ENCODE results near the gene SDHAF4.
"Not testable (repeated sequence)": the region's sequence is repeated elsewhere in the genome, so short reads cannot be mapped to it uniquely, and the experiment has no call there.

SDHAF4 gene

DNA sequence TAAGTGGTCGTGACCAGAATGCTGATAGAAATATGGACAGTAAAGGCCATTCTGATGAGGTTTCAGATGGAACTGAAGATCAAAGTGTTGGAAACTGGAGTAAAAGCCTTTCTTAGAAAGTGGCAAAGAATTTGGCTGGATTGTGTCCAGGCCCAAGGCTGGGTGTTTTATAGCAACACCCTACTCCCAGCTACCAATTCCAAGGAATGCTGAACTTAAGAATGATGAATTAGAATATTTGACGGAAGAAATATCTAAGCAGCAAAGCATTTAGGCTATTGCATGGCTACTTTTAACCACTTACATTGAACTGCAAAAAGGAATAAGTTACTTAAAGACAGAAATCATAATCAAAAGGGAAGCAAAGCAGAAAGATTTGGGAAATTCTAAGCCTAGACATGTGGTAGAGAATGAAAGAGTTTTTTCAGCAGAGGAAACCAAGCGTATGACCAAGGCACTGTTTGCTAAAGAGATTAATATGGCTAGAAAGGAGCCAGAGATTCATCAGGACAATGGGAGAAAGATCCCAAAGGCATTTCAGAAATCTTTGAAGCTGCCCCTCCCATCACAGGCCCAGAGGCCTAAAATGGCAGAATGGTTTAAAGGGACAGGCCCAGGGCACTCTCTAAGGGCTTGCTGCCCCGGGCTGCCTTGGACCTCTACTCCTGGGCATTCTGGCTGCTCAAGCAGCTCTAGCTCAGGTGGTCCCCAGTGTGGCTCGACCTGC lies 25.8 kb downstream of the SDHAF4 start:
- in situ Hi-C loops (cut with MboI; ENCODE audit: low sequenced_read_pairs): no loop called here

DNA sequence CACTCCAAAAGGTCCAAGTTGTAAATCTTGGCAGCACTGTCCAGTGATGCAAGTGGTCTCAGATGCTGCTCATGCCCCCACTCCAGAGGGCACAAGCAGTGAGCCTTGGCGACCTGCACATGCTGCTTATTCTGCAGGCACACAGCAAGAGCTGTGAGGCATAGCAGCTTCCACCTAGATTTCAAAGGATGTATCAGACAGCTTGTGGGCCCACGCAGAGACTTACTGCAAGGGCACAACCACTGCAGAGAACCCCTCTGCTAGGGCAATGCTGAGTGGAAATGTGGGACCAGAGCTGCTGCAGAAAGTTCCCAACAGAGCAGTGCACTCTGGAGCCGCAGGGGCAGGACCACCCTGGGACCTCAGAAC lies 26.4 kb downstream of the SDHAF4 start:
- in situ Hi-C loops (cut with MboI; ENCODE audit: low sequenced_read_pairs): no loop called here

DNA sequence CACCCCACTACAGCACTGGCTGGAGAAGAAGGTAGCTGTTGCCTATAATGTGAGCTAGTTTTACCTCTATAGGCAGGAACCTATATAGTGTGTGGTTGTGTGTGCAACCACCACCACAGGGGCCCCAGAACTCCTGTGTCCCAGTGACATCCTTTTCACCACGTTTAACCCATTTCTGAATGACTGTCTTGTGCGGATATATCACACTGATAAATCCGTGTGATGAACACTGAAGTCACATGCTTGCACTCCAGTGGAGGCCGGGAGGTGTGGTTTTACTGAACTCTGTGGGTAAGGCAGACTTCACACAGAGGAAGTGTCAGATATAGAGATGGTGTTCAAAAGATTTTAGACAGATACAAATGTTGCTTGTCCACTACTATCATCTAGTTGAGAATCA lies 32.5 kb downstream of the SDHAF4 start:
- in situ Hi-C loops (cut with MboI; ENCODE audit: low sequenced_read_pairs): no loop called here

DNA sequence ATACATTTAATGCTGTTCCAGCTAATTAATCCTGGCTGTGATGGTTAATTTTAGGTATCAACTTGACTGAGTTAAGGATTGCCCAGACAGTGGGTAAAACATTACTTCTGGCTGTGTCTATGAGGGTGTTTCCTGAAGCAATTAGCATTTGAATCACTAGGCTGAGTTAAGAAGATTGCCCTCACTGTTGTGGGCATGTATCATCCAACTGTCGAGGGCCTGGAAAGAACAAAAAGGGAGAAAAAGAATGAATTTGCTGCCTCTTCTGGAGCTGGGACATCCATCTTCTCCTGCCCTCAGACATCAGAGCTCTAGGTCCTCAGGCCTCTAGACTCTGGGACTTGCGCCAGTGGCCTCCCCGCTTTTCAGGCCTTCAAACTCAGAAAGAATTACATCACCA lies 34.3 kb downstream of the SDHAF4 start:
- in situ Hi-C loops (cut with MboI; ENCODE audit: low sequenced_read_pairs): no loop called here

DNA sequence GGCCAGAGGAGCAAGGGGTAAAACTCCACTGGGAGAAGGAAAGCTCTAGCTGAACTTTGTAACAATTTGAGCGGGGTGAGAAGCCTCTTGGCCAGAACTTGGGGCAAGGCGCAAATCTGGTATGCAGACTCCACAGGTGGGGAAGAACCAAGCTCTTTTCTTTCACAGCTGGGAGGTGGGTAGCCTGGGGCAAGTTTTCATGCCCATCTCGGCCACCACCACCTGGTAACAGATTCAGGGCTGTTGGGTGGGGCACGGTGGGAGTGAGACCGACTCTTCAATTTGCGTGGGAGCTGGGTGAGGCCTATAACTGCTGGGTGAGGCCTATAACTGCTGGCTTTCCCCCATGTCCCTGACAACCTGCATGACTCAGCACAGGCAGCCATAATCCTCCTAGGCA lies 37.5 kb downstream of the SDHAF4 start:
- in situ Hi-C loops (cut with MboI; ENCODE audit: low sequenced_read_pairs): no loop called here

DNA sequence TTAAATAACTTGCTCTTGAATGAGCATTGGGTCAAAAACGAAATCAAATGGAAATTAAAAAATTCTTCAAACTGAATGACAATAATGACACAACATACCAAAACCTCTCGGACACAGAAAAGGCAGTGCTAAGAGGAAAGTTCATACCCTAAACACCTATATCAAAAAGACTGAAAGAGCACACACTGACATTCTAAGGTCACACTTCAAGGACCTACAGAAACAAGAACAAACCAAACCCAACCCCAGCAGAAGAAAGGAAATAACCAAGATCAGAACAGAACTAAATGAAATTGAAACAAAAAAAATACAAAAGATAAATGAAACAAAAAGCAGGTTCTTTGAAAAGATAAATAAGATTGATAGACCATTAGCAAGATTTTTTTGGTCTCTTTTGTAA lies 40.6 kb downstream of the SDHAF4 start:
- in situ Hi-C loops (cut with MboI; ENCODE audit: low sequenced_read_pairs): not testable (repeated sequence)

DNA sequence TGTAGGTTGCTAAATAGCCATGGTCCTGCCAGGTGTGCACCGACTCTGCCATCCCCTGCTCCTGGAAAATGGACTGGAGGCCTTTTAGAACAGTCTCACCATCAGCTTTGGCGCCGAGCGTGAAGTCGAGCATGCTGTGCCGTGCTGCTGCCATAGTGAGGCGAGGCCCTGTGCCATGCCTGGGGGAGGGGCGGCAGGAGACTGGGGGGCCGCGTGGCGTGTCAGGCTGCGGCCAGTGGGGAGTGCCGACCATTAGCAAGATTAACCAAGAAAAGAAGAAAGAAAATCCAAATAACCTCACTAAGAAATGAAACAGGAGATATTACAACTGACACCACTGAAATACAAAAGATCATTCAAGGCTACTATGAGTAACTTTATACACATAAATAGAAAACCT lies 42.5 kb downstream of the SDHAF4 start:
- in situ Hi-C loops (cut with MboI; ENCODE audit: low sequenced_read_pairs): not testable (repeated sequence)

DNA sequence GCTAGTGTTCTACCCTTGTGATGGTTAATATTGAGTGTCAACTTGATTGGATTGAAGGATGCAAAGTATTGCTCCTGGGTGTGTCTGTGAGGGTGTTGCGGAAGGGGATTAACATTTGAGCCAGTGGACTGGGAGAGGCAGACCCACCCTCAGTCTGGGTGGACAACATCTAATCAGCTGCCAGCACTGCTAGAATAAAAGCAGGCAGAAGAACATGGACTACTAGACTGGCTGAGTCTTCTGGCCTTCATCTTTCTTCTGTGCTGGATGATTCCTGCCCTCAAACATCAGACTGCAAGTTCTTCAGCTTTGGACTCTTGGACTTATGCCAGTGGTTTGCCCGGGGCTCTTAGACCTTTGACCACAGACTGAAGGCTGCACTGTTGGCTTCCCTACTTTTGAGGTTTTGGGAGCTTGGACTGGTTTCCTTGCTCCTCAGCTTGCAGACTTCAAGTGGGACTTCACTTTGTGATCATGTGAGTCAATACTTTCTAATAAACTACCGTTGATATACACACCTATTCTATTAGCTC lies 50.1 kb downstream of the SDHAF4 start:
- in situ Hi-C loops (cut with MboI; ENCODE audit: low sequenced_read_pairs): no loop called here

DNA sequence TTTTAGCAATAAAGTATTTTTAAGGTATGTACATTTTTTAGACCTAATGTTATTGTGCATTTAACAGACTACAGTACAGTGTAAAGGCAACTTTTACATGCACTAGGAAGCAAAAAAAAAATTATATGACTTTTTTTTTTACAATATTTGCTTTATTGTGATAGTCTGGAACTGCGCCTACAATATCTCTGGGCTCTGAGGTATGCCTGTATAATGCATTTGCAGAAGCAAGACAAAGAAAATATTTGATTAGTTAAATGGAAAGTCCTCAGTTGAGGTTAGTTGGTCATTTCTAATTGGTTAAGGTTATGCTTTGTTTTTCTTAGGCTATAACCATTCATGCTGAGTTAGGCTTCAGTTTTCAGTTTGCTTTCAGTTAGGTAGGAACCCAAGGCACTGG lies 54.0 kb downstream of the SDHAF4 start:
- in situ Hi-C loops (cut with MboI; ENCODE audit: low sequenced_read_pairs): no loop called here

DNA sequence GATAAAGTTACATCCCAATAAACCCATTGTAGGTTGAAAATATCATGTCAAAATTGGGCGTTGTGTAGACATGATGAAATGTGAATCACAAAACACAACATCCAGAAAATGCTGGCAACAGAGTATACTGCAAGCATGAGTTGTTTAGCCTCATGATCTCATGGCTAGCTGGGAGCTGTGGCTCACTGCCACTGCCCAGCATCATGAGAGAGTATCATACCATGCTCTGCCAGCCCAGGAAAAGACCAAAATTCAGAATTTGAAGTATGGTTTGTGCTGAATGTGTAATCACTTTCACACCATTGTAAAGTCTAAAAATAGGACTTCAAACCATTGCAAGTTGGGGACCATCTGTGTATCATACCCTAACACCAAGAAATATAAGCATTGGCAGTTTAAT lies 55.7 kb downstream of the SDHAF4 start:
- in situ Hi-C loops (cut with MboI; ENCODE audit: low sequenced_read_pairs): no loop called here

DNA sequence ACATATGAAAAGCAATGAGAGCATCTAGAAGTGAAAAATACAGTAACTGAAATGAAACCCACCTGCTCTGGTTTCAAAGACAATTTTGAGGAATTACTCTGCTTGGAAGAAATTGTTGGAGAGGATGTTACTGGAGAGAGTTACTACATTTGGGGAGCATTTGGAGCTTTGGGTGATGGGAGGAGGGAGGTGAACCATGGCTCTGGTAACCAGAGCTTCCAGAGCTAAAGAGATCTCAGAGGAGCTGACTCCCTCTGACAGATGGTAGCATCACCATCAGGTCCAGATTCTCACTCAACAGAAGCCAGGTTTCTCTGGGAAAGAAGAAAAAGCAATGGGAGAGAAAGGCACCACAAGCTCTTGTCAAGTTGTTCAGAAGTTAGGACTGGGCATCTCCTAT lies 58.7 kb downstream of the SDHAF4 start:
- in situ Hi-C loops (cut with MboI; ENCODE audit: low sequenced_read_pairs): no loop called here

DNA sequence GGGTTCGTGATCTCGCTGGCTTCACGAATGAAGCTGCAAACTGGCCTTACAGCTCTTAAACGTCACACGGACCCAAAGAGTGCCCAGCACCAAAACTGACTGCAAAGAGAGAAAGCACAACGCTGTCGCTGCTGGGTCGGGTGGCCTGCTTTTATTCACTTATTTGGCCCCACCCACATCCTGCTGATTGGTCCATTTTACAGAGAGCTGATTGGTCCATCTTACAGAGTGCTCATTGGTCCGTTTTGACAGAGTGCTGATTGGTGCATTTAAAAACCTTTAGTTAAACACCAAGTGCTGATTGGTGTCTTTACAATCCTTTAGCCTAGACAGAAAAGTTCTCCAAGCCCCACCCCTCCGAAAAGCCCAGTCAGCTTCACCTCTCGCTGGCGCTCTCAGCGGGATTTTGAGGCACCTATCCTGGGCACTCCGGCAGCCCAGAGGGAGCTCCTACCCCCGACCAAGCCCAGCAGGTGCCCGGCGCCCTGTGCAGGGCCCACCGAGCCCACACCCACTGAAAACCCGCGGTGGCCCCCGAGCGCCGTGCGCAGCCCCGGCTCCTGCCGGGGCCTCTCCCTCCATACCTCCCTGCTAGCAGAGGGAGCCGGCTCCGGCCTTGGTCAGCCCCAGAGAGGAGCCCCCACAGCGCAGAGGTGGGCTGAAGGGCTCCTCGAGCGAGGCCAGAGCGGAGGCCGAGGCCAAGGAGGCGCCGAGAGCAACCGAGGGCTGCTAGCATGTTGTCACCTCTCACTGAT lies 60.9 kb downstream of the SDHAF4 start:
- in situ Hi-C loops (cut with MboI; ENCODE audit: low sequenced_read_pairs): no loop called here

DNA sequence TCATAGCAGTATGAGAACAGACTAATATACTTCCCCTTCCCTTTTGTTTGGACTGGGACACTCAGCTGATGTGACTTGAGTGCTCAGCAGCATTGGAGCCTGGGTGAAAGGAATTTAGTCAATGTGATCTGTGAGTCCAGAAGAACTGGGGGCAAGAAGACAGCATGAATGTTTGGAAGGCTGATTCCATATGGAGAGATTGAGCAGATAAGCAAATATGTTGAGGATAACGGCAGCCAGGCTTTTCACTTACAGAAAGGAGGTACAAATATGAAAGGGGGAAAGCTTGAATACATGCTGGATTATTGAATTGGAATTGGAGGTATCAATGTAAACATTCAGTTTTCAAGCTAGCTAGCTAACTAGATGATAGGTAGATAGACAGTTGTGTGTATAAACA lies 63.2 kb downstream of the SDHAF4 start:
- in situ Hi-C loops (cut with MboI; ENCODE audit: low sequenced_read_pairs): no loop called here

DNA sequence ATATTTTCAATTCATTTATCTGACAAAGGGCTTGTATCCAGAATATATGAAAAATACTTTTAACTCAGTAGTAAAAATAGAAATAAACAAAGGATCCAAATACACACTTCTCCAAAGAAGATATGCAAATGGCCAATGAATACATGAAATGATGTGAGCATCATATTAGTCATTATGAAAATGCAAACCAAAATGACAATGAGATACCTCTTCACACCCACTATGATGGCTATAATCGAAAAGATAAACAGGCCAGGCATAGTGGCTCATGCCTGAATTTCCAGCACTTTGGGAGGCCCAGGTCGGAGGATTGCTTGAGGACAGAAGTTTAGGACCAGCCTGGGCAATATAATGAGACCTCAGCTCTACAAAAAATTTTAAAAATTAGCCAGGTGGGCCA lies 67.1 kb downstream of the SDHAF4 start:
- in situ Hi-C loops (cut with MboI; ENCODE audit: low sequenced_read_pairs): no loop called here

DNA sequence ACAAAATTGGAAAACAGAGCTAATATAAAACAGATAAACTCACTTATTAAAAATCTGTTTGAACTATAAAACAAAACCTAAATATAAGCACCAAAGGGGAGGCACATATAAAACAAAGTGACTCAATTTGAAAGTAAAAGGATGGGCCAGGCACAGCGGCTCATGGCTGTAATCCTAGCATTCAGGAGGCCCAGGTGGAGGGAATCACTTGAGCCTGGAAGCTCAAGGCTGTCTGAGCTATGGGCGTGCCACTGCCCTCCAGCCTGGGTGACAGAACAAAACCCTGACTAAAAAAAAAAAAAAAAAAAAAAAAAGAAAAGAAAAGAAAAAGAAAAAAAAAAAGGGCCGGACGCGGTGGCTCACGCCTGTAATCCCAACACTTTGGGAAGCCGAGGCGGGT lies 69.9 kb downstream of the SDHAF4 start:
- in situ Hi-C loops (cut with MboI; ENCODE audit: low sequenced_read_pairs): no loop called here

DNA sequence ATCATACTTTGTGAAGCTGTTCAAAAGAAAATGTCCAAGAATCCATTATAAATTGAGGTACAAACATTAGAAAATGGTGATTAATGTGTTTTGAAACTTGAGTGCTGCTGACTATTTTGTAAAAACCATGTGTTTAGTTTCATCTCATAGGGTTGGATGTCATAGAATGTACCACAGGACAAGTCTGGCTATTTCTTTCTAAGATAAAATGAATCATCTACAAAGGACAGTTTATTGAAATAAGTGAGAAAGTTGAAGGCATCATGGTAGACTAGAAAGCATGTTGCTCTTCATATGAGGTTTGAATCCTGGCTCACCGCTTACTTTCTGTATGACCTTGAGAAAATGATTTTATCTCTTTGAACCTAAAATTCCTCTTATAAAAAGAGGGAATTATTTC lies 71.7 kb downstream of the SDHAF4 start:
- in situ Hi-C loops (cut with MboI; ENCODE audit: low sequenced_read_pairs): no loop called here
